DOHH2 (cell line): ENCODE results near the gene SPA17.

Source experiments
- EZH2phosphoT487 ChIP-seq: fragments of 200-600 bp; sonication (generic); IDR thresholded peaks from 2 replicates; pipeline ENCODE4 v1.6.1; 2017; ENCODE audit warnings: borderline replicate concordance, mild to moderate bottlenecking, antibody characterized with exemption, low read length, moderate library complexity, mixed read lengths
- TF ChIP-seq, protein P1 (sequence below): fragments of 200-600 bp; sonication (generic); IDR thresholded peaks from one replicate; pipeline ENCODE4 v1.5.1; 2014; ENCODE audit warnings: antibody characterized with exemption, mild to moderate bottlenecking, low read depth, low read length; ENCODE audit not compliant: poor library complexity, severe bottlenecking

DNA sequence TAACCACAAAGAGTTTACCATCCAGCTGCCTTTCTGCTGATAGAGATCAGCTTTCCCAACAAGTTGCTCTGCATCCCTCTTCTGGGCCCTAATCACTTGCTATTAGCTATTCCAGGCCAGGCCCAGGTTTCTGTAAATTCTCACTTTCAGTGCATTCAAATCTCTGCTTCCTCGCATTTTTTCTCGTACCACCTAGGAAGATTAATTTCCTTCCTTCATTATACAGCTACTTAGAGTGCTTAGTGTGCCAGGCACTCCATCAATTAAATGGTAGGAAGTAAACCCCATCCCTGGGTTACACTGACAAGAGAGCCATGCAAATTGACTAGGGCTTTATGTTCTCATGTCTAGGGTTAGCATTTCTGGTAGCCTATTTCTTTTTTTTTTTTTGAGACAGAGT, 9.8 kb upstream of the SPA17 start:
- TF ChIP-seq, protein P1, sequence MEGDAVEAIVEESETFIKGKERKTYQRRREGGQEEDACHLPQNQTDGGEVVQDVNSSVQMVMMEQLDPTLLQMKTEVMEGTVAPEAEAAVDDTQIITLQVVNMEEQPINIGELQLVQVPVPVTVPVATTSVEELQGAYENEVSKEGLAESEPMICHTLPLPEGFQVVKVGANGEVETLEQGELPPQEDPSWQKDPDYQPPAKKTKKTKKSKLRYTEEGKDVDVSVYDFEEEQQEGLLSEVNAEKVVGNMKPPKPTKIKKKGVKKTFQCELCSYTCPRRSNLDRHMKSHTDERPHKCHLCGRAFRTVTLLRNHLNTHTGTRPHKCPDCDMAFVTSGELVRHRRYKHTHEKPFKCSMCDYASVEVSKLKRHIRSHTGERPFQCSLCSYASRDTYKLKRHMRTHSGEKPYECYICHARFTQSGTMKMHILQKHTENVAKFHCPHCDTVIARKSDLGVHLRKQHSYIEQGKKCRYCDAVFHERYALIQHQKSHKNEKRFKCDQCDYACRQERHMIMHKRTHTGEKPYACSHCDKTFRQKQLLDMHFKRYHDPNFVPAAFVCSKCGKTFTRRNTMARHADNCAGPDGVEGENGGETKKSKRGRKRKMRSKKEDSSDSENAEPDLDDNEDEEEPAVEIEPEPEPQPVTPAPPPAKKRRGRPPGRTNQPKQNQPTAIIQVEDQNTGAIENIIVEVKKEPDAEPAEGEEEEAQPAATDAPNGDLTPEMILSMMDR = no peak
- no peak for TF ChIP-seq EZH2phosphoT487
